Endothelial cell of umbilical vein (primary cell): ENCODE measurements around the gene PTRH1. TPM values are rescaled to one million over a fixed set of nuclear protein-coding genes. Genes with fewer than 3 reads are reported as not detected.

Source experiments
- BruUV-seq: library from RNA; stranded (reverse); fragments of 400-500 nt; replicated peaks from 2 replicates; lab custom pipeline; 2021; lab: Mats Ljungman, UMichigan
- CTCF ChIA-PET: fragments of 300-600, 350-600 bp; sonication (Branson Sonifier 250); formaldehyde crosslinking; loops from one replicate; lab custom pipeline; 2021; ENCODE audit warnings: antibody characterized with exemption, inconsistent platforms; lab: Charles Lee
- POLR2A ChIA-PET: fragments of 300-600, 350-600 bp; sonication (Branson Sonifier 250); formaldehyde crosslinking; loops from one replicate; lab custom pipeline; 2021; ENCODE audit warnings: antibody characterized with exemption, inconsistent platforms; lab: Charles Lee
- DNase-seq: peaks from one replicate; pipeline ENCODE4 v3.0.0-alpha.2; 2011; ENCODE audit warnings: low read depth, low spot score
- FAIRE-seq: peaks from 2 replicates; lab custom pipeline; 2011; peaks lifted over from hg19 to GRCh38; lab: Jason Lieb, UNC
- H2AFZ ChIP-seq: 2 replicates; pipeline ENCODE4 v1.6.0; 2012; ENCODE audit warnings: low read depth, low read length, control low read depth, inconsistent platforms
- H3K27ac ChIP-seq: 2 replicates; pipeline ENCODE4 v1.5.1; 2011; ENCODE audit warnings: low read depth, mild to moderate bottlenecking, control low read depth, low read length, moderate library complexity; ENCODE audit not compliant: insufficient read depth
- H3K27me3 ChIP-seq, 2 experiments: 2 replicates each; pipeline versions ENCODE4 v1.6.0 to v1.6.1; 2011; ENCODE audit warnings: low read length in 2 of 2, mixed read lengths in 1 of 2; ENCODE audit not compliant: control insufficient read depth in 2 of 2, insufficient read depth in 2 of 2
- H3K36me3 ChIP-seq, 2 experiments: 2 replicates in 1 of 2; 3 replicates in 1 of 2; pipeline ENCODE4 v1.5.1; 2011; ENCODE audit warnings: low read length in 2 of 2, mild to moderate bottlenecking in 1 of 2, moderate library complexity in 1 of 2; ENCODE audit not compliant: control insufficient read depth in 2 of 2, insufficient read depth in 2 of 2; ENCODE audit errors: extremely low read depth in 1 of 2
- H3K4me1 ChIP-seq: 3 replicates; pipeline ENCODE4 v1.5.1; 2011; ENCODE audit warnings: mild to moderate bottlenecking, low read length; ENCODE audit not compliant: control insufficient read depth, insufficient read depth; ENCODE audit errors: extremely low read depth
- H3K4me2 ChIP-seq: 2 replicates; pipeline ENCODE4 v1.6.1; 2011; ENCODE audit warnings: low read length, control low read depth, mixed read lengths; ENCODE audit not compliant: insufficient read depth
- H3K4me3 ChIP-seq, 3 experiments: fragments of 200-600 bp in 1 of 3; sonication (generic), shearing (Covaris generic) in 1 of 3; replicated peaks in 1 of 3; 2 replicates each; pipeline ENCODE4 v1.5.1; 2011 to 2016; ENCODE audit warnings: control low read depth in 3 of 3, low read length in 3 of 3, mild to moderate bottlenecking in 2 of 3, inconsistent platforms in 1 of 3, low read depth in 1 of 3, moderate library complexity in 1 of 3; ENCODE audit not compliant: insufficient read depth in 1 of 3
- H3K79me2 ChIP-seq: 2 replicates; pipeline ENCODE4 v1.6.0; 2012; ENCODE audit warnings: low read length, inconsistent platforms; ENCODE audit not compliant: control insufficient read depth, insufficient read depth
- H3K9ac ChIP-seq: replicated peaks from 2 replicates; pipeline ENCODE3; 2011; ENCODE audit warnings: low read length, control low read depth; ENCODE audit not compliant: insufficient read depth; ENCODE audit errors: extremely low read depth
- H3K9me1 ChIP-seq: replicated peaks from 3 replicates; pipeline ENCODE4 v1.6.0; 2011; ENCODE audit warnings: mild to moderate bottlenecking, low read length; ENCODE audit not compliant: control insufficient read depth, insufficient read depth; ENCODE audit errors: extremely low read depth
- H3K9me3 ChIP-seq: replicated peaks from 2 replicates; pipeline ENCODE4 v1.5.1; 2012; ENCODE audit warnings: low read length, inconsistent platforms; ENCODE audit not compliant: control insufficient read depth, insufficient read depth
- H4K20me1 ChIP-seq: replicated peaks from 2 replicates; pipeline ENCODE3; 2011; ENCODE audit warnings: mild to moderate bottlenecking, low read length; ENCODE audit not compliant: control insufficient read depth, insufficient read depth; ENCODE audit errors: extremely low read depth
- EZH2 ChIP-seq: IDR thresholded peaks from 2 replicates; pipeline ENCODE4 v1.6.1; 2012; ENCODE audit warnings: borderline replicate concordance, low read depth, mild to moderate bottlenecking, moderate library complexity, low read length, inconsistent platforms; ENCODE audit not compliant: severe bottlenecking
- FOS ChIP-seq: IDR thresholded peaks from 2 replicates; pipeline ENCODE4 v1.6.1; 2011; ENCODE audit warnings: mild to moderate bottlenecking, low read length, moderate library complexity, borderline replicate concordance; ENCODE audit not compliant: insufficient read depth
- GATA2 ChIP-seq: IDR thresholded peaks from 2 replicates; pipeline ENCODE4 v1.7.0; 2011; ENCODE audit warnings: low read depth, mild to moderate bottlenecking, moderate library complexity, mixed read lengths, low read length; ENCODE audit not compliant: insufficient read length, insufficient read depth
- JUN ChIP-seq: IDR thresholded peaks from 2 replicates; pipeline ENCODE4 v1.6.1; 2011; ENCODE audit warnings: borderline replicate concordance, low read depth; ENCODE audit not compliant: insufficient read length, insufficient read depth
- MAX ChIP-seq: IDR thresholded peaks from 2 replicates; pipeline ENCODE4 v1.6.1; 2011; ENCODE audit not compliant: insufficient read depth, insufficient read length
- MYC ChIP-seq: IDR thresholded peaks from one replicate; pipeline ENCODE4 v1.6.1; 2011; ENCODE audit warnings: mild to moderate bottlenecking, low read depth, low read length
- POLR2A ChIP-seq: IDR thresholded peaks from 2 replicates; pipeline ENCODE4 v1.6.1; 2012; ENCODE audit warnings: low read depth, mild to moderate bottlenecking, control low read depth, low read length
- POLR2AphosphoS5 ChIP-seq: IDR thresholded peaks from 2 replicates; pipeline ENCODE4 v1.6.1; 2012; ENCODE audit warnings: low read depth, mild to moderate bottlenecking, control low read depth, low read length, moderate library complexity; ENCODE audit not compliant: insufficient read depth
- dilution Hi-C: fragments of 300-500 bp; cut with MboI; formaldehyde crosslinking; loops from one replicate; pipeline ENCODE4 v1.15.0; 2019; ENCODE audit warnings: low sequenced_read_pairs; ENCODE audit not compliant: extremely low pct_ligation_motif_present
- intact Hi-C: fragments of 100-400 bp; cut with micrococcal nuclease; formaldehyde crosslinking; loops from one replicate; pipeline ENCODE4 v1.10.0; 2022
- polyA plus RNA-seq, 4 experiments: library from polyadenylated mRNA; depleted of rRNA in 3 of 4; stranded (reverse) in 3 of 4; unstranded in 1 of 4; fragments of >200 nt; gene quantifications; 2 replicates each; pipeline versions ENCODE4 v1.2.1 to v1.2.3, GENCODE V29; 2011 to 2012; ENCODE audit warnings: missing spikeins in 1 of 4
- total RNA-seq: library from RNA; stranded (reverse); gene quantifications from 2 replicates; pipeline ENCODE4 v1.2.3, GENCODE V29; 2021
- TF ChIP-seq, protein P1 (sequence below), 2 donors: IDR thresholded peaks; 1 replicate in 1 of 2; 2 replicates in 1 of 2; pipeline ENCODE4 v1.5.1; 2011; ENCODE audit warnings: low read length in 2 of 2, mild to moderate bottlenecking in 2 of 2, moderate library complexity in 2 of 2, control low read depth in 1 of 2, inconsistent platforms in 1 of 2, low read depth in 1 of 2; ENCODE audit not compliant: insufficient read depth in 1 of 2; ENCODE audit errors: extremely low read depth in 1 of 2

The PTRH1 gene
- total and polyA plus RNA-seq, 2 donors (not counting 3 experiments of a cell fraction or from before 2014, with no cell fraction given): 25.1 to 52.2 TPM

- ChIA-PET CTCF (interaction anchor here (1.4 to 1.8 kb wide), 3 partner anchors 18 to 143 kb away, joined by 5 to 30 read pairs (median 6); partner anchors contain the start of genes PTRH1 and TTC16), POLR2A (no interaction called here)
- H3K9me1 ChIP-seq: no peaks in the 10 kb centered on the region
- TF ChIP-seq, protein P1, sequence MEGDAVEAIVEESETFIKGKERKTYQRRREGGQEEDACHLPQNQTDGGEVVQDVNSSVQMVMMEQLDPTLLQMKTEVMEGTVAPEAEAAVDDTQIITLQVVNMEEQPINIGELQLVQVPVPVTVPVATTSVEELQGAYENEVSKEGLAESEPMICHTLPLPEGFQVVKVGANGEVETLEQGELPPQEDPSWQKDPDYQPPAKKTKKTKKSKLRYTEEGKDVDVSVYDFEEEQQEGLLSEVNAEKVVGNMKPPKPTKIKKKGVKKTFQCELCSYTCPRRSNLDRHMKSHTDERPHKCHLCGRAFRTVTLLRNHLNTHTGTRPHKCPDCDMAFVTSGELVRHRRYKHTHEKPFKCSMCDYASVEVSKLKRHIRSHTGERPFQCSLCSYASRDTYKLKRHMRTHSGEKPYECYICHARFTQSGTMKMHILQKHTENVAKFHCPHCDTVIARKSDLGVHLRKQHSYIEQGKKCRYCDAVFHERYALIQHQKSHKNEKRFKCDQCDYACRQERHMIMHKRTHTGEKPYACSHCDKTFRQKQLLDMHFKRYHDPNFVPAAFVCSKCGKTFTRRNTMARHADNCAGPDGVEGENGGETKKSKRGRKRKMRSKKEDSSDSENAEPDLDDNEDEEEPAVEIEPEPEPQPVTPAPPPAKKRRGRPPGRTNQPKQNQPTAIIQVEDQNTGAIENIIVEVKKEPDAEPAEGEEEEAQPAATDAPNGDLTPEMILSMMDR (IDR thresholded peaks at IDR 0.05; ENCODE audit: extremely low read depth in 1 of 2, insufficient read depth in 1 of 2, low read depth in 1 of 2, low read length in 2 of 2): no peak
- no peak for TF ChIP-seq GATA2
- no peak for TF ChIP-seq POLR2AphosphoS5
- dilution Hi-C loops (no loop called here), intact Hi-C loops (loop anchor here (1.0 kb wide), 3 partner anchors 120 to 229 kb away; no protein-coding TSS in a partner anchor)
- BruUV-seq: no TSS peak
- H3K79me2 ChIP-seq: peaks cover 2% of the 10 kb centered on the region
- no peak overlapping the region for H3K4me3 ChIP-seq
- H3K27me3 ChIP-seq: no peaks in the 10 kb centered on the region
- H3K9me3 ChIP-seq: no peaks in the 10 kb centered on the region
- no peak overlapping the region for H2AFZ ChIP-seq
- no peak overlapping the region for H3K27ac ChIP-seq
- peaks cover 4 to 19% of the 10 kb centered on the region in 2 experiments for H3K36me3 ChIP-seq
- H3K9ac ChIP-seq: no peak overlapping the region
- peaks cover 12% of the 10 kb centered on the region for H3K4me1 ChIP-seq
- no peak for FAIRE-seq
- no peak for DNase-seq
- no peak overlapping the region for H3K4me2 ChIP-seq
- H4K20me1 ChIP-seq: no peaks in the 10 kb centered on the region
Observed at GRCh38 chr9:127733614-127734013, 18.2 kb upstream of the PTRH1 start.

- Histone ChIP-seq H3K27me3 (no peaks in the 10 kb centered on the region), H3K27ac (no peak overlapping the region), H4K20me1 (no peaks in the 10 kb centered on the region), H3K9ac (no peak overlapping the region), H3K79me2 (peaks cover 2% of the 10 kb centered on the region), H3K9me3 (no peaks in the 10 kb centered on the region), H3K4me1 (peaks cover 12% of the 10 kb centered on the region), H2AFZ (no peak overlapping the region), H3K4me3 (no peak overlapping the region), H3K36me3 (peaks cover 0 to 12% of the 10 kb centered on the region in 2 experiments), H3K4me2 (no peak overlapping the region), H3K9me1 (no peaks in the 10 kb centered on the region)
- ChIA-PET CTCF (interaction anchor here (1.4 kb wide), 1 partner anchor 142 kb away, joined by 6 read pairs; no protein-coding TSS in a partner anchor), POLR2A (interaction anchor here (0.5 kb wide), 1 partner anchor 24 kb away, joined by 5 read pairs; no protein-coding TSS in a partner anchor)
- TF ChIP-seq POLR2A (no peak), MYC (no peak), POLR2AphosphoS5 (no peak), FOS (no peak), JUN (no peak), EZH2 (no peak), MAX (no peak), GATA2 (no peak)
- TF ChIP-seq, protein P1 (IDR thresholded peaks at IDR 0.05; ENCODE audit: extremely low read depth in 1 of 2, insufficient read depth in 1 of 2, low read depth in 1 of 2, low read length in 2 of 2): no peak
- dilution Hi-C loops (no loop called here), intact Hi-C loops (no loop called here)
- DNase-seq (no peak), FAIRE-seq (no peak)
- no TSS peak for BruUV-seq
Observed at GRCh38 chr9:127732444-127732843, 17.0 kb upstream of the PTRH1 start.
